ENCODE results near the gene SLC22A5.

The SLC22A5 gene

GRCh38 chr5:132416306-132417009 is 46.9 kb downstream of the SLC22A5 start:
- H3K4me2 ChIP-seq (ENCODE audit: low read depth, low read length): no peak overlapping the region

GRCh38 chr5:132417010-132417439 is 47.5 kb downstream of the SLC22A5 start:
- no peak for DNase-seq
- no peak for TF ChIP-seq CTCF (IDR thresholded peaks at IDR 0.05; ENCODE audit: low read length)
- TF ChIP-seq EZH2 (optimal IDR thresholded peaks at IDR 0.05; ENCODE audit: low read depth, low read length): no peak
- TF ChIP-seq EZH2phosphoT487 (IDR thresholded peaks at IDR 0.05; ENCODE audit: low read length): no peak
- Histone ChIP-seq H4K20me1 (ENCODE audit: insufficient read depth, low read length) (no peaks in the 10 kb centered on the region), H3K9me2 (replicated peaks; ENCODE audit: insufficient read depth, low read length) (no peaks in the 10 kb centered on the region), H3K4me1 (ENCODE audit: low read length) (peaks cover 69% of the 10 kb centered on the region), H3K9me3 (replicated peaks; ENCODE audit: insufficient read depth, low read length) (no peaks in the 10 kb centered on the region), H3K36me3 (replicated peaks; ENCODE audit: insufficient read depth, low read length) (no peaks in the 10 kb centered on the region), H3K4me3 (ENCODE audit: low read length) (no peak overlapping the region), H3F3A (ENCODE audit: insufficient read depth, low read length) (peaks cover 59% of the 10 kb centered on the region), H3K79me2 (ENCODE audit: low read length) (peaks cover 92% of the 10 kb centered on the region), H3K27me3 (replicated peaks; ENCODE audit: insufficient read depth, low read length) (no peaks in the 10 kb centered on the region), H3K27ac (ENCODE audit: low read length) (no peak overlapping the region), H3K4me2 (ENCODE audit: low read depth, low read length) (no peak overlapping the region), H3K9ac (ENCODE audit: low read length) (no peak overlapping the region), H2AFZ (ENCODE audit: low read length) (no peak overlapping the region)

More at GRCh38 chr5:132416306-132417009, 46.9 kb downstream of the SLC22A5 start:
- Histone ChIP-seq H3K4me1 (ENCODE audit: low read length) (peaks cover 65% of the 10 kb centered on the region), H3K9me2 (replicated peaks; ENCODE audit: insufficient read depth, low read length) (no peaks in the 10 kb centered on the region), H3K9me3 (replicated peaks; ENCODE audit: insufficient read depth, low read length) (no peaks in the 10 kb centered on the region), H3K4me3 (ENCODE audit: low read length) (no peak overlapping the region), H3K27me3 (replicated peaks; ENCODE audit: insufficient read depth, low read length) (no peaks in the 10 kb centered on the region), H2AFZ (ENCODE audit: low read length) (no peak overlapping the region), H3K36me3 (replicated peaks; ENCODE audit: insufficient read depth, low read length) (no peaks in the 10 kb centered on the region), H3K27ac (ENCODE audit: low read length) (no peak overlapping the region), H3K9ac (ENCODE audit: low read length) (no peak overlapping the region), H4K20me1 (ENCODE audit: insufficient read depth, low read length) (no peaks in the 10 kb centered on the region), H3F3A (ENCODE audit: insufficient read depth, low read length) (peaks cover 61% of the 10 kb centered on the region), H3K79me2 (ENCODE audit: low read length) (peaks cover 93% of the 10 kb centered on the region)
- no peak for DNase-seq
- TF ChIP-seq EZH2 (optimal IDR thresholded peaks at IDR 0.05; ENCODE audit: low read depth, low read length): no peak

- Histone ChIP-seq H3K9me3 (replicated peaks; ENCODE audit: insufficient read depth, low read length) (no peaks in the 10 kb centered on the region), H2AFZ (ENCODE audit: low read length) (no peak overlapping the region), H3K79me2 (ENCODE audit: low read length) (peaks cover 92% of the 10 kb centered on the region), H3K4me3 (ENCODE audit: low read length) (no peak overlapping the region), H3K36me3 (replicated peaks; ENCODE audit: insufficient read depth, low read length) (no peaks in the 10 kb centered on the region), H3K9me2 (replicated peaks; ENCODE audit: insufficient read depth, low read length) (no peaks in the 10 kb centered on the region), H3K9ac (ENCODE audit: low read length) (no peak overlapping the region), H3F3A (ENCODE audit: insufficient read depth, low read length) (peaks cover 61% of the 10 kb centered on the region), H4K20me1 (ENCODE audit: insufficient read depth, low read length) (no peaks in the 10 kb centered on the region), H3K27me3 (replicated peaks; ENCODE audit: insufficient read depth, low read length) (no peaks in the 10 kb centered on the region), H3K4me2 (ENCODE audit: low read depth, low read length) (no peak overlapping the region), H3K4me1 (ENCODE audit: low read length) (peaks cover 74% of the 10 kb centered on the region), H3K27ac (ENCODE audit: low read length) (peak overlapping the region; percentile 7; the same call in 1 of the 2 replicates)
- TF ChIP-seq EZH2 (optimal IDR thresholded peaks at IDR 0.05; ENCODE audit: low read depth, low read length) (no peak), EZH2phosphoT487 (IDR thresholded peaks at IDR 0.05; ENCODE audit: low read length) (no peak), CTCF (IDR thresholded peaks at IDR 0.05; ENCODE audit: low read length) (no peak)
- no peak for DNase-seq
These were observed 48.0 kb downstream of the SLC22A5 start for GRCh38 chr5:132417461-132417860.

- peak overlapping the region; percentile 7; the same call in 1 of the 2 replicates for H3K27ac ChIP-seq (ENCODE audit: low read length)
- no peak overlapping the region for H3K4me3 ChIP-seq (ENCODE audit: low read length)
- no peak overlapping the region for H3K9ac ChIP-seq (ENCODE audit: low read length)
- no peaks in the 10 kb centered on the region for H3K27me3 ChIP-seq (replicated peaks; ENCODE audit: insufficient read depth, low read length)
- H3K4me1 ChIP-seq (ENCODE audit: low read length): peaks cover 79% of the 10 kb centered on the region
- no peaks in the 10 kb centered on the region for H3K9me2 ChIP-seq (replicated peaks; ENCODE audit: insufficient read depth, low read length)
- TF ChIP-seq CTCF (IDR thresholded peaks at IDR 0.05; ENCODE audit: low read length) (no peak), EZH2 (optimal IDR thresholded peaks at IDR 0.05; ENCODE audit: low read depth, low read length) (no peak), EZH2phosphoT487 (IDR thresholded peaks at IDR 0.05; ENCODE audit: low read length) (no peak)
- H3F3A ChIP-seq (ENCODE audit: insufficient read depth, low read length): peaks cover 61% of the 10 kb centered on the region
- no peak for DNase-seq
- no peaks in the 10 kb centered on the region for H3K36me3 ChIP-seq (replicated peaks; ENCODE audit: insufficient read depth, low read length)
- H4K20me1 ChIP-seq (ENCODE audit: insufficient read depth, low read length): no peaks in the 10 kb centered on the region
- no peak overlapping the region for H3K4me2 ChIP-seq (ENCODE audit: low read depth, low read length)
- peaks cover 92% of the 10 kb centered on the region for H3K79me2 ChIP-seq (ENCODE audit: low read length)
- H2AFZ ChIP-seq (ENCODE audit: low read length): no peak overlapping the region
- no peaks in the 10 kb centered on the region for H3K9me3 ChIP-seq (replicated peaks; ENCODE audit: insufficient read depth, low read length)
These were observed 48.5 kb downstream of the SLC22A5 start for GRCh38 chr5:132417889-132418485.

All from MM.1S (cell line).